ENCODE data around the gene MISFA.

MISFA gene

DNA sequence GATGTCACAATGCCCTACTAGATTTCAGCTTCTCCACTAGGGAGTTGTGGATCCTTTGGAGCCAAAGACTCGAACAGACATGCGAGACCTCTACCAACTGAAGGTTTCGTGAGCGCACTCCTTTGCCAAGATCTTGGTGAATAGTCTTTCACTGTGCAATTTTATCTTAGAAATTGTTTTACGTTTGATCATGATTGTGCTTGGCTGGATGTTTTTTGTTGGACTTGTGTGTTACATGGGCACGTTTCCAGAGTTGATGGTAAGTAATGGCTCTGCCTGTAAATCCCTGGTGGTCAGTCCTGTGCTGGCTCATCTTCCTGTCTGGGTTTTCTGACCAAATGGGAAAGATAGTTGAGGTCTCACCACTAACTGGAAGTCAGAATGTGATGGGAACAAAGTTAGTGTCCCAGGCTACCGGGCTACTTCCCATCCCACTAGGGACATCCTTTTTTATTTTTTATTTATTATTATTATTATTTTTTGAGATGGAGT, at the start of gene MISFA:
Gene MISFA (plus strand): TSS at position 51 of the 492 bp plus-strand sequence. CDS start 140 bp downstream, at position 191.
- DNase-seq (ENCODE audit: insufficient read length, low spot score) (no peak), FAIRE-seq (no peak)
- TF ChIP-seq, protein P1, sequence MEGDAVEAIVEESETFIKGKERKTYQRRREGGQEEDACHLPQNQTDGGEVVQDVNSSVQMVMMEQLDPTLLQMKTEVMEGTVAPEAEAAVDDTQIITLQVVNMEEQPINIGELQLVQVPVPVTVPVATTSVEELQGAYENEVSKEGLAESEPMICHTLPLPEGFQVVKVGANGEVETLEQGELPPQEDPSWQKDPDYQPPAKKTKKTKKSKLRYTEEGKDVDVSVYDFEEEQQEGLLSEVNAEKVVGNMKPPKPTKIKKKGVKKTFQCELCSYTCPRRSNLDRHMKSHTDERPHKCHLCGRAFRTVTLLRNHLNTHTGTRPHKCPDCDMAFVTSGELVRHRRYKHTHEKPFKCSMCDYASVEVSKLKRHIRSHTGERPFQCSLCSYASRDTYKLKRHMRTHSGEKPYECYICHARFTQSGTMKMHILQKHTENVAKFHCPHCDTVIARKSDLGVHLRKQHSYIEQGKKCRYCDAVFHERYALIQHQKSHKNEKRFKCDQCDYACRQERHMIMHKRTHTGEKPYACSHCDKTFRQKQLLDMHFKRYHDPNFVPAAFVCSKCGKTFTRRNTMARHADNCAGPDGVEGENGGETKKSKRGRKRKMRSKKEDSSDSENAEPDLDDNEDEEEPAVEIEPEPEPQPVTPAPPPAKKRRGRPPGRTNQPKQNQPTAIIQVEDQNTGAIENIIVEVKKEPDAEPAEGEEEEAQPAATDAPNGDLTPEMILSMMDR (IDR thresholded peaks at IDR 0.05; ENCODE audit: insufficient read depth, missing control alignments), result no peak

DNA sequence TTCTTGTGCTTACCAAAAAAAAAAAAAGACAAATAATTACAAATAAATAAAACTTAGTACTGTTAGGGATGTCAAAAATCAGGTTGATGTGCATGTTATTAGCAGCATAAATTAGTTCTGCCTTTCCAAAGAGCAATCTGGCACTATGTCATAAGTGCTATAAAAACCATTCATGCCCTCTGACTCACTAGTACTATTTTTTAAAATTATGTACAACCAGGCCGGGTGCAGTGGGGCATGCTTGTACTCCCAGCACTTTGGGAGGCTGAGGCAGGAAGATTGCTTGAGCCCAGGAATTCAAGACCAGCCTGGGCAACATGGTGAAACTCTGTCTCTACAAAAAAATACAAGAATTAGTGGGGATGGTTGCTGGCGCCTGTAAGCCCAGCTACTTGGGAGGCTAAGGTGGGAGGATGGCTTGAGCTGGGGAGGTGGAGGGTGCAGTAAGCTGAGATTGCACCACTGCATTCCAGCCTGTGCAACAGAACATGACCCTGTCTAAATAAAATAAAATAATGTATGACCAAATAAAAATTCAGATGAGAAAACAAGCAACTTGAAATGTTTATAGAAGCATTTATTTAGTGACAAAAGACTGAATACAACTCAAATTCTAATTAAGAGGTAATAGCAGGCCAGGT, 36.4 kb upstream of the MISFA start:
- TF ChIP-seq, protein P1 (IDR thresholded peaks at IDR 0.05; ENCODE audit: insufficient read depth, missing control alignments), result no peak
- DNase-seq (ENCODE audit: insufficient read length, low spot score) (no peak), FAIRE-seq (no peak)

DNA sequence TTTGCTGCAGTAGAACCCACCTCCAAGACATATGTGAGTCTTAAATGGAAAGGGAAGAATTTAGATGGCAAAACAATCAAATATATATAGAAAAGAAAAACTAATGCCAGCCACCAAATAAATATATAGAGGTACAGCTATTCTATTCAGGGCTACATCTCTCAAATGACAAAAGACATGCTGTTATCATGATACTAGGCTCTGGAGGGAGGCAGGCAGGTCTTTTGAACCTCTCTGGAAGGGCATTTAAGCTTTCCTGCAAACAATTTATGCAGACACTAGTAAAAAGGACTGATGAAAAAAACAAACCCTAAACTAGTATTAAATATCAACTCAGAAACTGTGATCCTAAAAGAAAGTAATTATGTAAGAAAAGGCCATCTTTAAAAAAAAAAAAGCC, 35.4 kb upstream of the MISFA start:
- TF ChIP-seq, protein P1 (IDR thresholded peaks at IDR 0.05; ENCODE audit: insufficient read depth, missing control alignments), result no peak
- DNase-seq (ENCODE audit: insufficient read length, low spot score), result no peak
- FAIRE-seq, result no peak

DNA sequence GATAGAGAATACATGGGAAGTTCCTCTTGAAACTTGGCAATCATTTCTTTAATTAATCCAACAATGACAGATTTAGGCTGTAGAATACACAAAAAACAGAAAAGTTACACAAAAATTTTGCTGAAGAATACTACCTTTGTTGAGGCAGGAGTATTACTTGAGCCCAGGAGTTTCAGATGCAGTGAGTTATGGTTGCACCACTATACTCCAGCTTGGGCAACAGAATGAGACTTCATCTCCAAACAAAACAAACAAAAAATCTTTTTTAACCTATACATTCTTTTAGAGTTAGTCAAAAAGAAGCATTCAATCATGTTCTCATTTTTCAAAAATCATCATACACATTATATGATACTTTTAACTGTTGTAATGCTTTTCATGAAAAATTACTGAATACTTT, 33.2 kb upstream of the MISFA start:
- FAIRE-seq (no peak), DNase-seq (ENCODE audit: insufficient read length, low spot score) (no peak)
- TF ChIP-seq, protein P1 (IDR thresholded peaks at IDR 0.05; ENCODE audit: insufficient read depth, missing control alignments), result no peak

DNA sequence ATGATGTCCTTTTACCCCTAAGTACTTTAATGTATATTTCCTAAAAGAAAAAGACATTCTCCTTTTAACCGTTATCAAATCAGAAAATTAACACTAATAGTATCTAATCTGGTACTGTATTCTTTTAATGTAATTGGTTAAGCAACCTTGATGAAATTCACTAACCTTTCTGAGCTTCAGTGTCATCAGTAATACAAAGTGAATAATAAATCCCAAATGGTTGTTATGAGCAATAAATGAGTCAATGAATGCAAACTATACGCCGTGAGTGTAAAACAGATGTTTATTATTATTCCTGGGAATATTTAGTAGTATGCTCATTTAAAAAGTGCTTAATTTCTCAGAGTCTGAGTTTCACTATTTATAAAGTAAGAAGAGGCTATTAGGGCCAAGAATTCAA, 32.5 kb upstream of the MISFA start:
- FAIRE-seq, result no peak
- TF ChIP-seq, protein P1 (IDR thresholded peaks at IDR 0.05; ENCODE audit: insufficient read depth, missing control alignments), result no peak
- no peak for DNase-seq (ENCODE audit: insufficient read length, low spot score)

DNA sequence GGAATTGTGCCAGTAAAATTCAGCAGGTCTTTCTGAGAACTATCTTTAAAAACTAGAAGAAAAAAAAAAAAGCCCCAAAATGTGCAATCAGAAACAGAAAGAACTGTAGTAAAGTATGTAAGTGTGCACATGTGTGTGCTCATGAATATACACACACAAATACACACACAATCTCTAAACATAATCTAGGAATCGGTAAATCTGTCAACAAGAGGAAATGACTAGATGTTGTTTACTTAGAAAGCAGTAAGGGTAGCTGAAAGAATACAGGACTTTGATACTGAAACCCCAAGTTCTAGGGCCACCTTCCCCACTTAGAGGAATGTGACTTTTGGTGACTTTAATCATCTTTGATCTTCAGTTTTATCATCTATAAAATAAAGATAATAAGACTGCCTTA, 24.2 kb upstream of the MISFA start:
- DNase-seq (ENCODE audit: insufficient read length, low spot score) (no peak), FAIRE-seq (no peak)
- TF ChIP-seq, protein P1 (IDR thresholded peaks at IDR 0.05; ENCODE audit: insufficient read depth, missing control alignments), result no peak

DNA sequence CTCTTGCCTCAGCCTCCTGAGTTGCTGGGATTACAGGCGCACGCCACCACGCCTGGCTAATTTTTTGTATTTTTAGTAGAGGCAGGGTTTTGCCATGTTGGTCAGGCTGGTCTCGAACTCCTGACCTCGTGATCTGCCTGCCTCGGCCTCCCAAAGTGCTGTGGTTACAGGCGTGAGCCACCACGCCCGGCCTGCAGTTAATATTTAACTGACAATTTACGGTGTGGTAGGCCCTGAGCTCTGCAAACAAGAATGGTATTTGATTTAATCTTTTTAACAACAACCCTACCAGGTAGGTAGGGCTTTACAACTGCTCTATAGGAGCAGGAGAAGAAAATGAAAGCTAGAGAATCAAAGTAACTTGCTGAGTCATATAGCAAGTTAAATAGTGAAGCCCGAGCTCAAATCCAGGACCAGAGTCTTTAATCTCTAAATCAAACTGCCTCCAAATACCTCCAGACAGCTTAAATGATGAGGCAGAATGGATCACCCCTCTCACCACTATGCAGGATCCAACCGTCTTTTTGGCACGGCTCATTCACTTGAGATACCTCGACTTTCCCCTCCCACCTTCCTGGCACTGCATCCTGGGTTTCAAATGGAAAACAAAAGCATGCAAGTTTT, 20.5 kb upstream of the MISFA start:
- TF ChIP-seq, protein P1 (IDR thresholded peaks at IDR 0.05; ENCODE audit: insufficient read depth, missing control alignments), result no peak
- no peak for DNase-seq (ENCODE audit: insufficient read length, low spot score)
- FAIRE-seq, result no peak
